Breast epithelium (tissue), 3 donors: ENCODE measurements around the gene FIP1L1.

Source experiments
- POLR2A ChIP-seq: fragments of 450-650 bp; IDR thresholded peaks from one replicate; pipeline ENCODE4 v1.6.1; 2016; ENCODE audit warnings: antibody characterized with exemption, mild to moderate bottlenecking, moderate library complexity
- POLR2AphosphoS5 ChIP-seq, 3 donors: sonication (generic); formaldehyde crosslinking; IDR thresholded peaks; one replicate each; pipeline ENCODE4 v1.6.1; 2017; ENCODE audit warnings: antibody characterized with exemption in 3 of 3
- TF ChIP-seq, protein P1 (sequence below), 3 donors: fragments of 450-650 bp; IDR thresholded peaks; one replicate each; pipeline ENCODE4 v1.5.1; 2016 to 2017; ENCODE audit warnings: antibody characterized with exemption in 3 of 3, mild to moderate bottlenecking in 3 of 3, moderate library complexity in 3 of 3

DNA sequence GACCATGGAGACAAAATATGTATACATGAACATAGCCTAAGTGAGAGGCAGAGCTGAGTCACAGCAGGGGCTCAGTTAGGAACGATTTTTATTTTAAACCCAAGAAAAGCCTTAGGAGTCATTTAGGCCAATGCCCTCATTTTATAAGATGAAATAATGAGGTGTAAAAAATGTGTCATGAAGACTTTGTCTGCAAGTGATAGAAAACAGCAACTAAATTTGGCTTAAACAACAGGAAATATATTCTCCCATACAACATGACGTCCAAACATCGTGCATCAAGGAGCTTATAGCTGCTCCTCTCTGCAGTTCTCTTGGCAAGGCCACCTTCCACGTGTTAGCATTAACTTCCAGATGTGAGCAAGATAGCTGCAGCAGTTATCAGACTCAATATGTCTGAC is 28.4 kb upstream of the FIP1L1 start:
- TF ChIP-seq, protein P1, sequence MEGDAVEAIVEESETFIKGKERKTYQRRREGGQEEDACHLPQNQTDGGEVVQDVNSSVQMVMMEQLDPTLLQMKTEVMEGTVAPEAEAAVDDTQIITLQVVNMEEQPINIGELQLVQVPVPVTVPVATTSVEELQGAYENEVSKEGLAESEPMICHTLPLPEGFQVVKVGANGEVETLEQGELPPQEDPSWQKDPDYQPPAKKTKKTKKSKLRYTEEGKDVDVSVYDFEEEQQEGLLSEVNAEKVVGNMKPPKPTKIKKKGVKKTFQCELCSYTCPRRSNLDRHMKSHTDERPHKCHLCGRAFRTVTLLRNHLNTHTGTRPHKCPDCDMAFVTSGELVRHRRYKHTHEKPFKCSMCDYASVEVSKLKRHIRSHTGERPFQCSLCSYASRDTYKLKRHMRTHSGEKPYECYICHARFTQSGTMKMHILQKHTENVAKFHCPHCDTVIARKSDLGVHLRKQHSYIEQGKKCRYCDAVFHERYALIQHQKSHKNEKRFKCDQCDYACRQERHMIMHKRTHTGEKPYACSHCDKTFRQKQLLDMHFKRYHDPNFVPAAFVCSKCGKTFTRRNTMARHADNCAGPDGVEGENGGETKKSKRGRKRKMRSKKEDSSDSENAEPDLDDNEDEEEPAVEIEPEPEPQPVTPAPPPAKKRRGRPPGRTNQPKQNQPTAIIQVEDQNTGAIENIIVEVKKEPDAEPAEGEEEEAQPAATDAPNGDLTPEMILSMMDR (IDR thresholded peaks at IDR 0.05): no peak
- TF ChIP-seq POLR2A (no peak), POLR2AphosphoS5 (IDR thresholded peaks at IDR 0.05) (no peak)
